ENCODE results near the gene GHRH.

GHRH gene

DNA sequence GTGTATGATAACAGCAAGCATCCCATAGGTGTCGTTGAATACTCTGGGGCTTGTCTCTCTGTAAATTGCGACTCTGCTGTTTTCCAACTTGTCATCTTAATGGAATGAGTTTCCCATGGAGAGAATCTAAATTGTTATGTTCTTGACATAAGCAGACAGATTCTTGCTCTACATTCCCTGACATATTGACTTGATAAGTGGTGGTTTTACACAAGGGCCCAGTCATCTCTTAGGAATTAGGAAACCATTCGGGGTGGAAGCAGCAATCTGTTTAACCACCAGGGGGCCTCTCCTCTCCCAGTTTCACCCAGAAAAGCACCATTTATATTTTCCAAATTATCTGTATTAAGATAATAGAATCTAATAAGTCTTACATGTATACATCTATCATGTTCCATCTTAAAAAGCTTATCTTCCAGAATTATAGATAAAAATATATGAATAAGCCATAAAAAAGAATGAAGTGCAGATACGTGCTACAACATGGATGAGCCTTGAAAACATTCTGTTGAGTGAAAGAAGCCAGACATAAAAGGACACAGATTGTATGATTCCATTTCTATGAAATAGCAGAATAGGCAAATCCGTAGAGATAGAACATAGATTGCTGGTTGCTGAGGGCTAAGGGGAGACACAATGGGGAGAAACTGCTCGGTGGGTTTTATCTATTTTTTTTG lies 59.2 kb downstream of the GHRH start:
- peak; percentile 22 to 28 for DNase-seq

DNA sequence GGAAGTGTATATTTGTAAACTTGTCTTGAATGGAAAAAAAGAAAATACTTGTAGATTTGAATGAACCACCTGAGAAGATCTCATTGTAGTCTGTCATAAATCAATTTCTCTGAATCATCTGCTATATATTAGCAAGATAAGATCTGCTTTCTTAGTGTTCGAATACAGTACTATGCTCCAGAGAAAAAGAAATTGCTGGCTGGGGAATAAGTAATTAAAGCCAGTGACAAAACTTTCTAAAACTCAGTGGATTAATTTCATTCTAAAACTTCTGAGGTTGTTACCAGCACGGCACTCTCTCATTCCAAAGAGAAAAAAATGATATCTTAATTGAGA lies 59.8 kb downstream of the GHRH start:
- DNase-seq: no peak
